Right cardiac atrium (tissue), 5 donors: ENCODE measurements around the gene SKAP2. TPM values are rescaled to one million over a fixed set of nuclear protein-coding genes. Genes with fewer than 3 reads are reported as not detected.

Experiments
- ATAC-seq, 2 donors: fragments of 200-7000 bp; cut with Tn5 transposase; one replicate each; pipeline versions ENCODE4 v1.8.0 to v1.9.1; 2020; ENCODE audit warnings: moderate library complexity in 2 of 2, mild to moderate bottlenecking in 1 of 2
- DNase-seq, 3 donors: peaks; one replicate each; pipeline ENCODE4 v3.0.0-alpha.2; 2020
- H3K27ac ChIP-seq: one replicate; pipeline ENCODE4 v1.5.1; 2013; ENCODE audit warnings: mild to moderate bottlenecking, low read length, control low read depth, moderate library complexity
- H3K27me3 ChIP-seq: one replicate; pipeline ENCODE4 v1.6.1; 2013; ENCODE audit not compliant: control insufficient read depth, insufficient read depth
- H3K4me1 ChIP-seq: one replicate; pipeline ENCODE4 v1.6.1; 2013; ENCODE audit warnings: low read length; ENCODE audit not compliant: control insufficient read depth, insufficient read depth
- H3K4me3 ChIP-seq: one replicate; pipeline ENCODE4 v1.5.1; 2013; ENCODE audit warnings: low read length, control low read depth
- H3K9me3 ChIP-seq: one replicate; pipeline ENCODE4 v1.6.1; 2013; ENCODE audit warnings: low read length; ENCODE audit not compliant: control insufficient read depth
- WGBS: extraction: QIAGEN DNeasy Blood & Tissue Kit; methylation state at CpG from one replicate; pipeline ENCODE4 v1.1.7; 2013; 5-methylcytosine and 5-hydroxymethylcytosine counted together
- intact Hi-C, 4 donors: fragments of 100-400 bp; cut with DNase I; formaldehyde crosslinking; loops; one replicate each; pipeline versions ENCODE4 v1.11.0 to v1.14.0; 2022 to 2023
- polyA plus RNA-seq: library from polyadenylated mRNA; stranded (reverse); fragments of 200-250 nt; gene quantifications from one replicate; pipeline ENCODE4 v1.2.3, GENCODE V29; 2013
- total RNA-seq, 4 donors: library from RNA; stranded (reverse); fragmentation: NEBNext Ultra II Directional; extraction: Animal tissue kit (Norgen Biotek cat#: 25700); gene quantifications; one replicate each; pipeline ENCODE4 v1.2.1, GENCODE V29; 2021
- donor health status: healthy with polysubstance abuse.
- donor health status: DM: no; HTN: yes; CAD: no.
- donor health status: DM: no; HTN: no; CAD: no.
- donor health status: DM: no; HTN: yes; CAD: no; lungs with severe emphysema.
- donor health status: DM: yes; HTN: yes; CAD: no.

SKAP2 gene
- total and polyA plus RNA-seq, 5 donors = 5.5 to 13.9 (median 10.7) TPM

DNA sequence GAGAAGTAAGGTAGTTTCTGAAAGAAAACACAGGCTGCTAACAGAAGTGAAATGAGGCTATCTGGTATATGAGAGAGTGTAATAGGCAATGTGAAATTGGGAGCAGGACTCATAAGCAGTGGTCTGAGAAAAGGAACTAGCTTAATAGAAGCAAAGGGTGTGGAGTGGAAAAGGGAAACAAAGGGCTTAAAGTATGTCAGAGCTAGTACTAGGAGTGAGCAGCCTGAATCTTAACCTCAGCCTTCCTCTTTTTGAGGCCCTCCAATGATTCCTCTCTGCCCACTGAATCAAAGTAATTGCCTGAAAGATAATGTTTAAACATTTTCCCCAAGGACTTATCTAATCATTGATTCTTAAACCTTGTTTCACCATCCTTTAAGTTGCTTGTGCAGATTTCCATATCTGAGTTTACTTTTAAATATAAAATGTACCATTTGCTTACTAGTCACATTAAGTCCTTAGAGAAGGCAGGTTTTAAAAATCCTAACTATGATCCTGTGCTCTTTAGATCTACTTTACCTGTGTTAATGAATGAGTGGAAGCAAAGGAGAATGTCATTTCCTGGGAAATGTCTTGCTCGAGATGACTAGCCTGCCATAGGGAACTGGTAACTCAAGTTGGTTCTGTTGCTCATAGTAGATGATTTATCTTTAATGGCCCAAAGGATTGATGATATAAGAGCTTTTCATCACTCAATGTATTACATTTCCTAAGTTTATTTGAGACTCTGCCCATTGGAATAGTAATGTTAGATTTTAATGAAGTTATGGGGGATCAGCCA, 155.0 kb downstream of the SKAP2 start:
- intact Hi-C loops = no loop called here
- DNase-seq (no peak), ATAC-seq (no peak)
- Histone ChIP-seq H3K27me3 (no peaks in the 10 kb centered on the region), H3K27ac (no peak overlapping the region), H3K9me3 (no peaks in the 10 kb centered on the region), H3K4me3 (no peak overlapping the region), H3K4me1 (no peaks in the 10 kb centered on the region)
- WGBS = 90% methylated on average over 1 of the region's 1 CpG

DNA sequence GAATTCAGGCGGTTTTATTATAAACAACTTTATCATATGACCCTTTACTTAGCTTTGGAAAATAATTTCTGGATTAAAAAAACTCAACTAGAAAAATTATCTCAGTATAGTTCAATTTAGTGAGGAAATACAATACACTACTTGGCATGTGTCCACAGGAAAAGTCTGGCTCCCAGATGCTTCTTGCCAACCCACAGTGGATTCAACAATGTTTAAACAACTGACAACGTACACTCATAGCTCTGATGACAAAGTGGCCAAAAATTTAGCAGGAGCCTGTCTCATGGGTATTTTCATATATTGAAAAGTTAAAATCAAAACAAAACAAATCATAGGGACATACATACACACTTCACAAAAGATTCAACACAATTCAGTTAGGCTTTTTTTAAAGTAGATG, 158.8 kb downstream of the SKAP2 start:
- H3K27ac ChIP-seq = no peak overlapping the region
- WGBS = 32% methylated on average over 2 of the region's 2 CpGs
- peak in 1 of 2 donors; percentile 62 for ATAC-seq

DNA sequence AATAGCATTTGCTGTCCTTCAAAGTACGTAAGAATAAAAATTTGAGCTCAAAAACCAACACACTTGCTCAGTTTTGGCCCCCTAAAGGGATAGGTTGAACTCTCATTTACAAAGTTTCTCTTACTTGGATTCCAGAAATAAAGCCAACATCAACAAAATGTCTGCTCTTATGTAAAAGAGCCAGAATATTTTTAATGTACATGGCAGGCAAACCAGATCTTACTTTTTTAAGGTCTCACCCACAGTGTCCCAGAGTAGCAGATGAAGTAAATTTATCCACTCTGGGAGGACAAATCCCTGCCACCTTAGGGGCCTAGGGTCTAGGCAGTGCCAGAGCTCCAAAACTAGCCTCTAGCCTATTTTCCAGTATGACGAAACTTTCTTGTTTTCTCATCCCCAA, 159.6 kb downstream of the SKAP2 start:
- 61% methylated on average over 2 of the region's 2 CpGs for WGBS

More for the DNA sequence above, 158.8 kb downstream of the SKAP2 start:
- intact Hi-C loops = no loop called here
- no peaks in the 10 kb centered on the region for H3K27me3 ChIP-seq
- no peaks in the 10 kb centered on the region for H3K9me3 ChIP-seq
- no peak for DNase-seq
- H3K4me3 ChIP-seq = no peak overlapping the region
- H3K4me1 ChIP-seq = no peaks in the 10 kb centered on the region

DNA sequence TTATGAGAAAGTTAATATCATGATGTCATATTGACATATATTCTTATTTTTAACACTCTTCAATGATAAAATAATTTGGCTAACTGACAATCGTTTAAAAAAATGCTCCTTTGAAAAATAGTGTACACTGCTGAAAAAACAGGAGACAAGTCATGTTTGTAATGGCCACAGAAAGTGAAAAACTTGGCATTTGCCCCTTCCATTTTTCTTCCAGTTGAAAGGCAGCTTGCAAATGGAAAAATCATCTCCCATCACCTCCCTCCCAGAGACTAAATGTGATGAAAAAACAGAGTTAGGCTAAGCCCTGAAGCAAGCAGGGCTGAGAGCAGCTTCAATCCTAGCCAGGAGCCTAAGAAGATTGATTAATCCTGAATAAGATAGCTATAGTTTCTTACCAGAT, 160.4 kb downstream of the SKAP2 start:
- 38% methylated on average over 1 of the region's 1 CpG for WGBS
- Histone ChIP-seq H3K4me1 (no peaks in the 10 kb centered on the region), H3K4me3 (no peak overlapping the region), H3K27me3 (no peaks in the 10 kb centered on the region), H3K9me3 (no peaks in the 10 kb centered on the region), H3K27ac (no peak overlapping the region)
- ATAC-seq (no peak), DNase-seq (no peak)
- intact Hi-C loops = no loop called here

More for the DNA sequence above, 159.6 kb downstream of the SKAP2 start:
- DNase-seq (no peak), ATAC-seq (peak; percentile 36 to 77)
- Histone ChIP-seq H3K27ac (no peak overlapping the region), H3K4me1 (no peaks in the 10 kb centered on the region), H3K4me3 (no peak overlapping the region), H3K27me3 (no peaks in the 10 kb centered on the region), H3K9me3 (no peaks in the 10 kb centered on the region)
- intact Hi-C loops = no loop called here

DNA sequence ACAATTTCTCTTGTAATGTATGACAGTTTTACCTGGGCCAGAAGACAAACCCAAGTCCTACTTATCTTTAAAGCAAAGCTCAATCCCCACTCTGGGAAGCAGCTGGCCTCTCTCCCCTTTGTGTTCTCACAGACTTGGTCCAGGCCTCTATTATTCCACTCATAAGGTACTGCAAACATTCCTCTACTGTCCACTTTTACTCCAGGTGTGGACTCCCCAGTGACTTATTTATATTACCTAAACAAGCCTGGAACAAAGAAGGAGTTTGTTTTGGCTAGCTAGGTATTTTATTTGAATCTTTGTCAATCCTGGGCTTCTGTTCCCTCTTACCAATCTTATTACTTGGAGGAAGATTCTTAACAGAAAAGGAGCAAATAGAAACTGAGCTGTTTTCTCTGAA, 163.5 kb downstream of the SKAP2 start:
- no peak for ATAC-seq
- no peak overlapping the region for H3K27ac ChIP-seq
- intact Hi-C loops = no loop called here

DNA sequence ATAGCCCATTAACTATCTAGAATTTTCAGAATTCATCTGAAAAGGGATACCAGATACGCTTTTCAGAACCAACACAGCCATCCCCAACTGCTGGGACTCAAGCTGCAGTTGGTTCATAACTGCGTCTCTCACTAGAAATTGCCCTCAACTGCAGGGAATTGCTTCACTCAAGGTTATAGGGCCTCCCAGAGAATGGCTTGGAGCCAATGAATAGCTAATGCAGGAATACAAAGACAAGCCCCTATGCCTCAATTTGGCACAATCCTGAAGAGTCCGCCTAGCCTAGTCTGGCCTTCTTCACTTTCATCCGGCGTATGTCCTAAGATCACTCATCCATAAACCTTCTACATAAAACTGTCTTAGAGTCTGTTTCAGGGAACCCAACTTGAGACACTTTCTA, 164.0 kb downstream of the SKAP2 start:
- Histone ChIP-seq H3K4me1 (no peaks in the 10 kb centered on the region), H3K27me3 (no peaks in the 10 kb centered on the region), H3K27ac (no peak overlapping the region), H3K9me3 (no peaks in the 10 kb centered on the region), H3K4me3 (no peak overlapping the region)
- DNase-seq = no peak
- WGBS = 93% methylated on average over 5 of the region's 5 CpGs
- ATAC-seq = no peak
- intact Hi-C loops = no loop called here

More for the DNA sequence above, 163.5 kb downstream of the SKAP2 start:
- DNase-seq = no peak
- no peaks in the 10 kb centered on the region for H3K4me1 ChIP-seq
- H3K4me3 ChIP-seq = no peak overlapping the region
- no peaks in the 10 kb centered on the region for H3K9me3 ChIP-seq
- H3K27me3 ChIP-seq = no peaks in the 10 kb centered on the region

DNA sequence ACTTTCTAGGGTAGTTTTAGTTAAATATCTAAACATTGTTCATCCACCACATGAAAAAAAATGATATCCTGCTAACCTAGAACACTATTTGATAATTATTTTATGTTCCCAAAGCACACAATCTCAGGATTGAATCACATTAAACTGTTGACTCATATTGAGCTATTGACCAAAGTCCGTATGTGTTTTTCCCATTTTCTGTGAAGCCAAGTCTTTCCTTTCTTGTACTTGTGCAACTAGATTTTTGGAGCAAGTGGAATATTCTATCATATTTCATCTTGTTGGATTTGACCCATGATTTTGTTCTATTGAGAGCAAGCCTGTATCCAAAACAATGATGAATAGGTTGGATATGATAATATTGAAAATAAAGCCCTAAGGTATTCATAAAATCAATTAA, 164.6 kb downstream of the SKAP2 start:
- no peak overlapping the region for H3K27ac ChIP-seq
- H3K27me3 ChIP-seq = no peaks in the 10 kb centered on the region
- intact Hi-C loops = no loop called here
- H3K4me1 ChIP-seq = no peaks in the 10 kb centered on the region
- DNase-seq = no peak
- H3K4me3 ChIP-seq = no peak overlapping the region
- no peak for ATAC-seq
- no peaks in the 10 kb centered on the region for H3K9me3 ChIP-seq
- WGBS = 93% methylated on average over 1 of the region's 1 CpG

DNA sequence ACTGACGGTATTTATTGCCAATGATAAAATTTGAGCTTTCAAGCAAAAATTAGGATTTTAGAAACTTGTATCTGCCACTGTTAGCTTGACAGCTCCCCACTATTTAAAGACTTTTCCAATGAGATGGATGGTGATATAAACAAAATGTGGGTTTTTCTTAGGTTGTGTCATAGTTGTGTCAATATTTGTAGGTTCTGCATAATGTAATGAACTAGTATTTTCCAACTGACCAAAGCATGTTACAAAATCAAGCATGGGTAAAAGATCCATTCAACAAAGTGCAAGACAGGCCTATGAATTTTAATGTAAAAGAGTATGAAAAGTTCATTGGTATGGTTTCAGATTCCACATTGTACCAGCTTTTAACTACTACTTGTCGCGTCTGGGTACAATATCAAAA, 165.6 kb downstream of the SKAP2 start:
- no peaks in the 10 kb centered on the region for H3K27me3 ChIP-seq
- H3K27ac ChIP-seq = no peak overlapping the region
- no peak for DNase-seq
- no peak for ATAC-seq
- intact Hi-C loops = no loop called here
- no peaks in the 10 kb centered on the region for H3K4me1 ChIP-seq
- no peaks in the 10 kb centered on the region for H3K9me3 ChIP-seq
- 97% methylated on average over 3 of the region's 3 CpGs for WGBS
- H3K4me3 ChIP-seq = no peak overlapping the region

DNA sequence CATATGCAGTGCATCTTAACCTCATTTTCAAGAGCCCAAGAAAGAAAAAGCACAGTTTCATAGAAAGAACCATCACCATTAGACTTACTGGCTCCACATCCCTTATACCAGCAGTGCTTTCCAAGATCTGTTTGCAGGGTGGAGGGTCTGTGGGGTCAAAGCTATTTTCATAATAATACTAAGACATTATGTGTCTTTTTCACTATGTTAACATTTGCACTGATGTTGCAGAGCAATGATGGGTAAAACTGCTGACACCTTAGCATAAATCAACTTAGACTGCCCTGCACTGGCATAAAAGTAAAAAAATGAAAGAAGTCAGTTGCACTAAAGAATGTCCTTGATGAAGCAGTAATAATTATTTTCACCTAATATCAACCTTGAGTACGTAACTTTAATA, 166.2 kb downstream of the SKAP2 start:
- 95% methylated on average over 1 of the region's 1 CpG for WGBS
- H3K27me3 ChIP-seq = no peaks in the 10 kb centered on the region
- ATAC-seq = no peak
- no peak for DNase-seq
- no peak overlapping the region for H3K4me3 ChIP-seq
- no peaks in the 10 kb centered on the region for H3K9me3 ChIP-seq
- intact Hi-C loops = no loop called here
- H3K27ac ChIP-seq = no peak overlapping the region
- no peaks in the 10 kb centered on the region for H3K4me1 ChIP-seq

DNA sequence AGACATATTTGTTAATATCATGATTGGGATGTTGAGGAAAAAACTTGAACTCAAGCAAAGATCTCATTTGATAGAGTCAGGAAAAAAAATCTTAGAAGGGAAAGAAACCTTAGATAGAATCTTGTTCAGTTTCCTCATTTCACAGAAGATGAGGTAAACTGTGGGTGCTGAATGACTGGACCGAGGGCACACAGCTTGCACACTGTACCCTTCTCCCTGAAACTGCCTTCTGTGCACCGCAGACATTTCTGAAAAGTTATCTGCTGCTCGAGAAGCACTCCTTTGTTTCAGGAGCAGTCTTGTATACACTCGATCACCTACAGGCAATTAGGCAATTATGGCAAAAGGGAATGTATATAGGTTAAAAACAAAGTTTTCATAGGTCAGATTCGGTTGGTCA, 167.4 kb downstream of the SKAP2 start:
- intact Hi-C loops = no loop called here
- ATAC-seq = no peak
- H3K9me3 ChIP-seq = no peaks in the 10 kb centered on the region
- H3K4me1 ChIP-seq = no peaks in the 10 kb centered on the region
- DNase-seq = no peak
- no peaks in the 10 kb centered on the region for H3K27me3 ChIP-seq
- 91% methylated on average over 5 of the region's 5 CpGs for WGBS
- H3K27ac ChIP-seq = no peak overlapping the region
- no peak overlapping the region for H3K4me3 ChIP-seq

DNA sequence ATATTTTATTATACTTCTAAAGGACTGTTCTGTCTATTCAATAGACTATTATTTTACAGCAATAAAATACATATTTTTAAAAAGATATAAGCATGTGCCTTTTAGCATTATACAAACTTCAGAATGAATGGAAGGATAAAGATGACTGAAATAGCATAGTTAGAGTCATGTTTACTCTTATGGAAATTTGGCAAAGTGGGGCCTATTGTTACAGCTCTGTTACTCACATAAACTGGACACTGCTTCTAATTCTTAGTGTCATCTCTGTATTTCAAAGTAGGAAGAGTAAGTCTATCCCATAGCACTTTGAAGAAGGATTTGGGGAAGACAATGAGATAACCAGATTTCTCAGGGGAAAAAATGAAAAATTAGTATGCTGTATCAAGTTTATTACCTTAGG, 168.2 kb downstream of the SKAP2 start:
- Histone ChIP-seq H3K27me3 (no peaks in the 10 kb centered on the region), H3K4me1 (no peaks in the 10 kb centered on the region), H3K27ac (no peak overlapping the region), H3K4me3 (no peak overlapping the region), H3K9me3 (no peaks in the 10 kb centered on the region)
- ATAC-seq (no peak), DNase-seq (no peak)
- intact Hi-C loops = no loop called here

DNA sequence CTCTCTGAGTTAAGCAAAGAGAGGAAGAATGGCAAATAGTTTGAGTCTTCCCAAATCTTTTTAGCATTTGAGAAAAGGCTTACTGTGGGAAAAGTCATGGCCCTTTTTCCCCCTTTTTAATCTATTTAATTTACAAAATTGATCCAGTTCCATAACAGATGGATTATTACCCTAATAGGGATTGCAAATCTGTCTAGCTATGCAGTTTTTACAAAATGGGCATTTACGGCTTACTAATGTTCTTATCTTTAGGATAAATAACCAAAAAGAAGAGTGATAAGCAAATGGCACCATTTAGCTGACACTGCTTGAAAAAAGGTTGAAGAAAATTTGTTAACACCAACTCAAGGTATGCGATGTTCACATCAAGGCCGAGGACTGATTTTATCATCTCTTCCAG, 169.7 kb downstream of the SKAP2 start:
- intact Hi-C loops = no loop called here
- 91% methylated on average over 3 of the region's 3 CpGs for WGBS

More for the DNA sequence above, 169.7 kb downstream of the SKAP2 start:
- DNase-seq (no peak), ATAC-seq (no peak)
- Histone ChIP-seq H3K27ac (no peak overlapping the region), H3K4me3 (no peak overlapping the region), H3K9me3 (no peaks in the 10 kb centered on the region), H3K4me1 (no peaks in the 10 kb centered on the region), H3K27me3 (no peaks in the 10 kb centered on the region)
